Smooth muscle cell (in vitro differentiated cells): ENCODE results near the gene C2CD4C. TPM values are rescaled to one million over a fixed set of nuclear protein-coding genes. Genes with fewer than 3 reads are reported as not detected.

Experiments used
- DNase-seq: peaks from one replicate; lab custom pipeline; 2025; ENCODE audit not compliant: unreplicated experiment; lab: John Stamatoyannopoulos, UW
- H2AFZ ChIP-seq: fragments of 200-600 bp; sonication (generic); 2 replicates; pipeline ENCODE4 v1.6.0; 2016; ENCODE audit warnings: antibody characterized with exemption, low read depth, mild to moderate bottlenecking
- H3F3A ChIP-seq: fragments of 200-600 bp; sonication (generic); 2 replicates; pipeline ENCODE4 v1.6.0; 2017; ENCODE audit warnings: antibody characterized with exemption, low read depth
- H3K27ac ChIP-seq: fragments of 200-600 bp; sonication (generic); 2 replicates; pipeline ENCODE4 v1.5.1; 2016; ENCODE audit warnings: low read depth, mild to moderate bottlenecking
- H3K27me3 ChIP-seq: fragments of 200-600 bp; sonication (generic); 2 replicates; pipeline ENCODE4 v1.6.1; 2016; ENCODE audit warnings: low read depth, mild to moderate bottlenecking
- H3K36me3 ChIP-seq: fragments of 200-600 bp; sonication (generic); 2 replicates; pipeline ENCODE4 v1.5.1; 2016; ENCODE audit warnings: low read depth
- H3K4me1 ChIP-seq: fragments of 200-600 bp; sonication (generic); 2 replicates; pipeline ENCODE4 v1.5.1; 2016; ENCODE audit warnings: low read depth
- H3K4me2 ChIP-seq: fragments of 200-600 bp; sonication (generic); 2 replicates; pipeline ENCODE4 v1.6.0; 2016; ENCODE audit warnings: mild to moderate bottlenecking
- H3K4me3 ChIP-seq: fragments of 200-600 bp; sonication (generic); 2 replicates; pipeline ENCODE4 v1.5.1; 2016; ENCODE audit warnings: mild to moderate bottlenecking
- H3K79me2 ChIP-seq: fragments of 200-600 bp; sonication (generic); 2 replicates; pipeline ENCODE4 v1.6.0; 2016; ENCODE audit warnings: low read depth, mild to moderate bottlenecking
- H3K9ac ChIP-seq: fragments of 200-600 bp; sonication (generic); 2 replicates; pipeline ENCODE4 v1.6.0; 2016; ENCODE audit warnings: low read depth
- H3K9me3 ChIP-seq: fragments of 200-600 bp; sonication (generic); replicated peaks from 2 replicates; pipeline ENCODE4 v1.5.1; 2016; ENCODE audit warnings: low read depth
- H4K20me1 ChIP-seq: fragments of 200-600 bp; sonication (generic); 2 replicates; pipeline ENCODE4 v1.6.0; 2016; ENCODE audit warnings: low read depth
- CTCF ChIP-seq: fragments of 200-600 bp; sonication (generic); IDR thresholded peaks from 2 replicates; pipeline ENCODE4 v1.5.1; 2017; ENCODE audit warnings: borderline replicate concordance, mild to moderate bottlenecking, antibody characterized with exemption; ENCODE audit not compliant: insufficient read depth, poor library complexity, severe bottlenecking
- WGBS: methylation state at CpG from one replicate; pipeline ENCODE4 v1.1.7; 2016; ENCODE audit warnings: low lambda C conversion rate; 5-methylcytosine and 5-hydroxymethylcytosine counted together
- polyA plus RNA-seq: library from polyadenylated mRNA; unstranded; fragments of >200 nt; fragmentation: Nextera tagmentation; extraction: Ambion mirVana; gene quantifications from 2 replicates; pipeline ENCODE4 v1.2.1, GENCODE V29; 2016
- total RNA-seq: library from RNA; depleted of rRNA; stranded (reverse); fragments of >200 nt; gene quantifications from 2 replicates; pipeline ENCODE4 v1.2.3, GENCODE V29; 2014

Gene C2CD4C
- total and polyA plus RNA-seq, 2 experiments from 2014 or later, result 0.63 to 3.7 TPM

DNA sequence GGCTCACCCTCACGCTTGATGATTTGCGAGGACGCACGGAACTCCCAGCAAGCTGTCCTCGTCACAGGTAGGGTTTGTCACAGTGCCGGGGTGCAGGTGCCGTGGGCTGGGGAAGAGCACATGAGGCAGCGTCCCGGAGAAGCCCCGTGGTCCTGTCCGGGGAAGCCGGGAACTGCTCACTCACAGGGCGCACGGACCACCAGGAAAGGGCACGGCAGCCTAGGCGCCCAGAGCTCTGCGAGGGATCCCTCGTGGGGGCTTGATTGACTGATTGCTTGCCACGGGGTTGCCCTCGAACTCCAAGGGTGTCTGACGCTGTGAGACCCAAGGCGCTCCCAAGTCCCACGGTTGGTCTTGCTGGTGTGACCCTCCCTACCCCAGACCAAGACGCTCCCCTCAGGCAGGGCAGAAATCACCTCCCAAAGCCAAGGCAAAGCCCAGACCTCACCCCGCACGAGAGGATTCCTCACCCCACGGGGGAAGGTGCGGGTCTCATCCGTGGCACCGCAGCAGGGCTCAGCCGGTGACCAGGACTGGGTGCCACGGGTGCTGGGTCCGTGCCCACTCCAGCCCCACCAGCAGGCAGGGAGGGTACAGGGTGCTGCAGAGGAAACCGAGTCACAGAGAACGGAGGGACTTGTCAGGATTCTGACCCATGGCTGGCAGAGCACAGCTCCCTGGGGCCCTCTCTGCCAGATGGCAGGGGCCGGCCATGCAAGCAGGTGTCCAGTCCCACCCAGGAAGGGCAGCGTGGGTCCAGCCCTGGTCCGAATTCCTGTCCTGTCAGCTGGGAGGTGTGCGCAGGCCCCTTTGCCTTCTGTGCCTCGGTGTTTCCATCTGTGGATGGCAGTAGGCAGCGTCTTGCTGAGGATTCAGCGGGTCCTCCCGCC lies 7.7 kb downstream of the C2CD4C start:
- no peaks in the 10 kb centered on the region for H3K79me2 ChIP-seq
- no peak for DNase-seq
- no peak for TF ChIP-seq CTCF
- 91% methylated on average over 40 of the region's 43 CpGs for WGBS
- no peaks in the 10 kb centered on the region for H3K27me3 ChIP-seq
- H2AFZ ChIP-seq, result no peak overlapping the region
- no peak overlapping the region for H3K9ac ChIP-seq
- H4K20me1 ChIP-seq, result no peaks in the 10 kb centered on the region
- no peak overlapping the region for H3K27ac ChIP-seq
- no peaks in the 10 kb centered on the region for H3K9me3 ChIP-seq
- H3K4me2 ChIP-seq, result no peak overlapping the region
- H3F3A ChIP-seq, result no peaks in the 10 kb centered on the region
- no peaks in the 10 kb centered on the region for H3K4me1 ChIP-seq
- H3K36me3 ChIP-seq, result no peaks in the 10 kb centered on the region
- no peak overlapping the region for H3K4me3 ChIP-seq

- no peaks in the 10 kb centered on the region for H3K36me3 ChIP-seq
- no peaks in the 10 kb centered on the region for H3K9me3 ChIP-seq
- 100% methylated on average over 3 of the region's 9 CpGs for WGBS
- H3F3A ChIP-seq, result no peaks in the 10 kb centered on the region
- no peak overlapping the region for H2AFZ ChIP-seq
- H3K79me2 ChIP-seq, result no peaks in the 10 kb centered on the region
- no peaks in the 10 kb centered on the region for H3K4me1 ChIP-seq
- H3K9ac ChIP-seq, result no peak overlapping the region
- no peaks in the 10 kb centered on the region for H3K27me3 ChIP-seq
- no peaks in the 10 kb centered on the region for H4K20me1 ChIP-seq
- no peak overlapping the region for H3K4me2 ChIP-seq
- DNase-seq, result no peak
- TF ChIP-seq CTCF, result no peak
- no peak overlapping the region for H3K4me3 ChIP-seq
- no peak overlapping the region for H3K27ac ChIP-seq
Observed at GRCh38 chr19:399370-399769, 9.6 kb downstream of the C2CD4C start.

- no peak for DNase-seq
- Histone ChIP-seq H3F3A (no peaks in the 10 kb centered on the region), H3K4me3 (no peak overlapping the region), H3K27ac (no peak overlapping the region), H2AFZ (no peak overlapping the region), H4K20me1 (no peaks in the 10 kb centered on the region), H3K9ac (no peak overlapping the region), H3K27me3 (no peaks in the 10 kb centered on the region), H3K4me1 (no peaks in the 10 kb centered on the region), H3K9me3 (no peaks in the 10 kb centered on the region), H3K79me2 (no peaks in the 10 kb centered on the region), H3K4me2 (no peak overlapping the region), H3K36me3 (no peaks in the 10 kb centered on the region)
- TF ChIP-seq CTCF, result no peak
- 90% methylated on average over 17 of the region's 17 CpGs for WGBS
Observed at GRCh38 chr19:398719-399118, 10.2 kb downstream of the C2CD4C start.
